PC-9 (cell line): ENCODE results near the gene MAGEB2. TPM values are rescaled to one million over a fixed set of nuclear protein-coding genes. Genes with fewer than 3 reads are reported as not detected.

ENCODE experiments used
- Bru-seq: library from RNA; stranded (reverse); fragments of 400-500 nt; gene quantifications from one replicate; lab custom pipeline; 2021; lab: Mats Ljungman, UMichigan
- BruChase-seq, 2 experiments: library from RNA; stranded (reverse); fragments of 400-500 nt; gene quantifications; one replicate each; lab custom pipeline; 2021; lab: Mats Ljungman, UMichigan
- BruUV-seq: library from RNA; stranded (reverse); fragments of 400-500 nt; replicated peaks from 2 replicates; lab custom pipeline; 2021; lab: Mats Ljungman, UMichigan
- CTCF ChIA-PET: fragments of 300-600 bp; sonication (Branson Sonifier 250); formaldehyde crosslinking; loops from one replicate; lab custom pipeline; 2022; ENCODE audit warnings: antibody characterized with exemption; lab: Charles Lee
- POLR2A ChIA-PET: fragments of 300-600 bp; sonication (Branson Sonifier 250); formaldehyde crosslinking; loops from one replicate; lab custom pipeline; 2022; ENCODE audit warnings: antibody characterized with exemption; ENCODE audit not compliant: unreplicated experiment; lab: Charles Lee
- DNase-seq, 2 experiments: peaks; one replicate each; pipeline versions ENCODE4 v3.0.0 to v3.0.0-alpha.2; 2015 to 2022; ENCODE audit warnings: mixed read lengths in 1 of 2
- H2AFZ ChIP-seq: fragments of 200-600 bp; sonication (generic); 2 replicates; pipeline ENCODE4 v1.8.1; 2017; ENCODE audit warnings: antibody characterized with exemption
- H3F3A ChIP-seq: fragments of 200-600 bp; sonication (generic); 2 replicates; pipeline ENCODE4 v1.8.1; 2017; ENCODE audit warnings: antibody characterized with exemption, mild to moderate bottlenecking, low read depth; ENCODE audit not compliant: insufficient read depth
- H3K27ac ChIP-seq: fragments of 200-600 bp; sonication (generic); 2 replicates; pipeline ENCODE4 v1.6.1; 2016; ENCODE audit warnings: mixed run types
- H3K27me3 ChIP-seq: fragments of 200-600 bp; sonication (generic); 2 replicates; pipeline ENCODE4 v1.6.1; 2016; ENCODE audit warnings: low read depth, mixed run types; ENCODE audit not compliant: insufficient read depth
- H3K36me3 ChIP-seq: fragments of 200-600 bp; sonication (generic); 2 replicates; pipeline ENCODE4 v1.6.1; 2016; ENCODE audit warnings: low read depth, mixed run types
- H3K4me1 ChIP-seq: fragments of 200-600 bp; sonication (generic); replicated peaks from 2 replicates; pipeline ENCODE4 v1.6.1; 2016; ENCODE audit warnings: mixed run types; ENCODE audit not compliant: insufficient read depth
- H3K4me2 ChIP-seq: fragments of 200-600 bp; sonication (generic); 2 replicates; pipeline ENCODE4 v1.6.1; 2017; ENCODE audit warnings: mixed run types
- H3K4me3 ChIP-seq: fragments of 200-600 bp; sonication (generic); 2 replicates; pipeline ENCODE4 v1.6.1; 2016; ENCODE audit warnings: mixed run types
- H3K79me2 ChIP-seq: fragments of 200-600 bp; sonication (generic); 2 replicates; pipeline ENCODE4 v1.6.1; 2017; ENCODE audit warnings: low read depth, mixed run types
- H3K9me2 ChIP-seq: fragments of 200-600 bp; sonication (generic); 2 replicates; pipeline ENCODE4 v1.8.1; 2017; ENCODE audit warnings: mild to moderate bottlenecking; ENCODE audit not compliant: insufficient read depth
- H3K9me3 ChIP-seq: fragments of 200-600 bp; sonication (generic); 2 replicates; pipeline ENCODE4 v1.8.1; 2016; ENCODE audit warnings: low read depth; ENCODE audit not compliant: insufficient read depth
- H4K20me1 ChIP-seq: fragments of 200-600 bp; sonication (generic); 2 replicates; pipeline ENCODE4 v1.8.1; 2017; ENCODE audit not compliant: insufficient read depth
- CTCF ChIP-seq: fragments of 200-600 bp; sonication (generic); conservative IDR thresholded peaks from 2 replicates; pipeline ENCODE4 v1.6.1; 2017; ENCODE audit warnings: mixed run types, antibody characterized with exemption, mild to moderate bottlenecking, moderate library complexity
- EZH2 ChIP-seq: fragments of 200-600 bp; sonication (generic); IDR thresholded peaks from 2 replicates; pipeline ENCODE4 v1.8.0; 2017; ENCODE audit warnings: antibody characterized with exemption, low read depth
- intact Hi-C: fragments of 100-400 bp; cut with micrococcal nuclease; formaldehyde crosslinking; loops from one replicate; pipeline ENCODE4 v1.10.0; 2022; ENCODE audit not compliant: unreplicated experiment
- long read RNA-seq: library from polyadenylated mRNA; stranded (forward); transcript quantifications from one replicate; pipeline ENCODE4 v2.0.0, GENCODE V29; 2022
- total RNA-seq: library from RNA; stranded (reverse); gene quantifications from 2 replicates; pipeline ENCODE4 v1.2.3, GENCODE V29; 2021

MAGEB2 gene
- total RNA-seq (not detected in 2 replicates), Bru-seq, nascent RNA (percentile 14 among the genes with signal in this experiment), BruChase-seq, experiment 1, labeled RNA remaining after a 2-hour chase (not detected), BruChase-seq, experiment 2, labeled RNA remaining after a 6-hour chase (percentile 11 among the genes with signal in this experiment)
- long read RNA-seq = 0 reads

GRCh38 chrX:30215357-30215843 is at the start of gene MAGEB2:
MAGEB2 (plus strand) TSS chrX:30215563; CDS start chrX:30218581, 3,018 bp downstream.
- H3K4me2 ChIP-seq = no peak within 1 kb of the TSS
- no peaks in the 10 kb centered on the region for H3K9me2 ChIP-seq
- no peaks in the 10 kb centered on the region for H3K4me1 ChIP-seq
- H3K4me3 ChIP-seq = no peak within 1 kb of the TSS
- intact Hi-C loops = no loop called here
- H3K27ac ChIP-seq = no peak within 1 kb of the TSS
- ChIA-PET CTCF (no interaction called here), POLR2A (no interaction called here)
- H2AFZ ChIP-seq = no peak within 1 kb of the TSS
- DNase-seq = no peak
- no peaks in the 10 kb centered on the region for H3K27me3 ChIP-seq
- H3K79me2 ChIP-seq = no peaks in the 10 kb centered on the region
- no peaks in the 10 kb centered on the region for H3K36me3 ChIP-seq
- no TSS peak for BruUV-seq
- H3F3A ChIP-seq = no peaks in the 10 kb centered on the region
- no peaks in the 10 kb centered on the region for H4K20me1 ChIP-seq
- TF ChIP-seq EZH2 = no peak
- no peak for TF ChIP-seq CTCF
- no peaks in the 10 kb centered on the region for H3K9me3 ChIP-seq

- Histone ChIP-seq H3F3A (no peaks in the 10 kb centered on the region), H3K79me2 (no peaks in the 10 kb centered on the region), H3K9me3 (no peaks in the 10 kb centered on the region), H2AFZ (no peak overlapping the region), H3K36me3 (no peaks in the 10 kb centered on the region), H3K4me1 (no peaks in the 10 kb centered on the region), H4K20me1 (no peaks in the 10 kb centered on the region), H3K4me2 (no peak overlapping the region), H3K27ac (no peak overlapping the region), H3K27me3 (no peaks in the 10 kb centered on the region), H3K9me2 (no peaks in the 10 kb centered on the region), H3K4me3 (no peak overlapping the region)
- BruUV-seq = no TSS peak
- intact Hi-C loops = no loop called here
- DNase-seq = no peak
- TF ChIP-seq CTCF (no peak), EZH2 (no peak)
- ChIA-PET POLR2A (no interaction called here), CTCF (no interaction called here)
These were observed 44.5 kb upstream of the MAGEB2 start for GRCh38 chrX:30170900-30171299.

- TF ChIP-seq EZH2 = no peak
- TF ChIP-seq CTCF = no peak
- ChIA-PET CTCF (no interaction called here), POLR2A (no interaction called here)
- Histone ChIP-seq H3K9me2 (no peaks in the 10 kb centered on the region), H3K9me3 (no peaks in the 10 kb centered on the region), H3K4me2 (no peak overlapping the region), H3K4me1 (no peaks in the 10 kb centered on the region), H3K79me2 (no peaks in the 10 kb centered on the region), H3K27ac (no peak overlapping the region), H3K4me3 (no peak overlapping the region), H2AFZ (no peak overlapping the region), H4K20me1 (no peaks in the 10 kb centered on the region), H3F3A (no peaks in the 10 kb centered on the region), H3K36me3 (no peaks in the 10 kb centered on the region), H3K27me3 (no peaks in the 10 kb centered on the region)
- DNase-seq = no peak
- BruUV-seq = no TSS peak
- intact Hi-C loops = no loop called here
These were observed 34.0 kb upstream of the MAGEB2 start for GRCh38 chrX:30181353-30181752.
